Activated CD8-positive, alpha-beta T cell treated with anti-CD3 and anti-CD28 coated beads for 36 hours (primary cell): ENCODE data around the gene OPCML. TPM values are rescaled to one million over a fixed set of nuclear protein-coding genes. Genes with fewer than 3 reads are reported as not detected.

ENCODE experiments used
- ATAC-seq: fragments of 200-7000 bp; cut with Tn5 transposase; one replicate; pipeline ENCODE4 v1.10.0; 2021; ENCODE audit warnings: mild to moderate bottlenecking, moderate library complexity
- CTCF ChIA-PET: fragments of 350-600 bp; sonication (Branson Sonifier 250); formaldehyde crosslinking; loops from one replicate; lab custom pipeline; 2021; ENCODE audit warnings: antibody characterized with exemption; lab: Charles Lee
- POLR2A ChIA-PET: fragments of 350-600 bp; sonication (Branson Sonifier 250); formaldehyde crosslinking; loops from one replicate; lab custom pipeline; 2021; ENCODE audit warnings: antibody characterized with exemption; lab: Charles Lee
- DNase-seq: peaks from one replicate; pipeline ENCODE4 v3.0.0-alpha.2; 2020
- H3K27ac Mint-ChIP-seq: one replicate; pipeline ENCODE4 v1.8.0; 2021; ENCODE audit warnings: mild to moderate bottlenecking, mixed read lengths
- H3K27me3 Mint-ChIP-seq: one replicate; pipeline ENCODE4 v1.8.0; 2021; ENCODE audit warnings: mixed read lengths
- H3K36me3 Mint-ChIP-seq: one replicate; pipeline ENCODE4 v1.8.0; 2021; ENCODE audit warnings: low read depth, mixed read lengths
- H3K4me1 Mint-ChIP-seq: one replicate; pipeline ENCODE4 v1.8.0; 2021; ENCODE audit warnings: low read depth, mixed read lengths
- H3K4me3 Mint-ChIP-seq: one replicate; pipeline ENCODE4 v1.8.0; 2021; ENCODE audit warnings: mild to moderate bottlenecking, moderate library complexity, mixed read lengths
- H3K9me3 Mint-ChIP-seq: one replicate; pipeline ENCODE4 v1.8.0; 2021; ENCODE audit warnings: mixed read lengths
- CTCF ChIP-seq: fragments of 200-600 bp; IDR thresholded peaks from one replicate; pipeline ENCODE4 v1.8.0; 2022; ENCODE audit warnings: antibody characterized with exemption, mild to moderate bottlenecking
- intact Hi-C: fragments of 100-400 bp; cut with micrococcal nuclease; formaldehyde crosslinking; loops from one replicate; pipeline ENCODE4 v1.10.0; 2022
- total RNA-seq, 2 experiments: library from RNA; stranded (reverse); gene quantifications; one replicate each; pipeline ENCODE4 v1.2.3, GENCODE V29; 2021

OPCML gene
- total RNA-seq, 2 experiments from 2014 or later = not detected

GRCh38 chr11:133425245-133425644, 107.1 kb downstream of the OPCML start:
- POLR2A ChIA-PET = no interaction called here
- TF ChIP-seq CTCF = no peak
- ATAC-seq (no peak), DNase-seq (no peak)
- no peak overlapping the region for H3K4me3 Mint-ChIP-seq
- CTCF ChIA-PET = no interaction called here
- no peaks in the 10 kb centered on the region for H3K4me1 Mint-ChIP-seq
- H3K36me3 Mint-ChIP-seq = no peaks in the 10 kb centered on the region
- no peaks in the 10 kb centered on the region for H3K27me3 Mint-ChIP-seq
- no peak overlapping the region for H3K27ac Mint-ChIP-seq
- H3K9me3 Mint-ChIP-seq = peaks cover 2% of the 10 kb centered on the region
- intact Hi-C loops = no loop called here

- H3K4me1 Mint-ChIP-seq = no peaks in the 10 kb centered on the region
- DNase-seq (no peak), ATAC-seq (no peak)
- TF ChIP-seq CTCF = no peak
- intact Hi-C loops = no loop called here
- ChIA-PET POLR2A (no interaction called here), CTCF (no interaction called here)
- no peaks in the 10 kb centered on the region for H3K36me3 Mint-ChIP-seq
- no peak overlapping the region for H3K27ac Mint-ChIP-seq
- H3K4me3 Mint-ChIP-seq = no peak overlapping the region
- H3K9me3 Mint-ChIP-seq = peaks cover 4% of the 10 kb centered on the region
- H3K27me3 Mint-ChIP-seq = no peaks in the 10 kb centered on the region
Measured at GRCh38 chr11:133418218-133418617, 114.1 kb downstream of the OPCML start.

GRCh38 chr11:133414506-133414905, 117.8 kb downstream of the OPCML start:
- H3K27ac Mint-ChIP-seq = no peak overlapping the region
- peaks cover 3% of the 10 kb centered on the region for H3K9me3 Mint-ChIP-seq
- TF ChIP-seq CTCF = no peak
- peaks cover 2% of the 10 kb centered on the region for H3K27me3 Mint-ChIP-seq
- no peaks in the 10 kb centered on the region for H3K36me3 Mint-ChIP-seq
- intact Hi-C loops = no loop called here
- DNase-seq (no peak), ATAC-seq (no peak)
- ChIA-PET CTCF (no interaction called here), POLR2A (no interaction called here)
- no peaks in the 10 kb centered on the region for H3K4me1 Mint-ChIP-seq
- no peak overlapping the region for H3K4me3 Mint-ChIP-seq

GRCh38 chr11:133413703-133414102, 118.6 kb downstream of the OPCML start:
- DNase-seq (no peak), ATAC-seq (no peak)
- no peak for TF ChIP-seq CTCF
- H3K4me3 Mint-ChIP-seq = no peak overlapping the region
- intact Hi-C loops = no loop called here
- ChIA-PET CTCF (no interaction called here), POLR2A (no interaction called here)
- no peaks in the 10 kb centered on the region for H3K4me1 Mint-ChIP-seq
- no peaks in the 10 kb centered on the region for H3K36me3 Mint-ChIP-seq
- H3K27ac Mint-ChIP-seq = no peak overlapping the region
- peaks cover 2% of the 10 kb centered on the region for H3K27me3 Mint-ChIP-seq
- H3K9me3 Mint-ChIP-seq = no peaks in the 10 kb centered on the region

- ATAC-seq (no peak), DNase-seq (no peak)
- H3K27me3 Mint-ChIP-seq = peaks cover 2% of the 10 kb centered on the region
- TF ChIP-seq CTCF = no peak
- intact Hi-C loops = no loop called here
- no peaks in the 10 kb centered on the region for H3K4me1 Mint-ChIP-seq
- POLR2A ChIA-PET = no interaction called here
- CTCF ChIA-PET = no interaction called here
- no peak overlapping the region for H3K4me3 Mint-ChIP-seq
- no peaks in the 10 kb centered on the region for H3K9me3 Mint-ChIP-seq
- H3K36me3 Mint-ChIP-seq = no peaks in the 10 kb centered on the region
- no peak overlapping the region for H3K27ac Mint-ChIP-seq
Measured at GRCh38 chr11:133409799-133410198, 122.5 kb downstream of the OPCML start.
